ENCODE results near the gene PTF1A.
"Not testable (repeated sequence)": the region's sequence is repeated elsewhere in the genome, so short reads cannot be mapped to it uniquely, and the experiment has no call there.

Gene PTF1A

DNA sequence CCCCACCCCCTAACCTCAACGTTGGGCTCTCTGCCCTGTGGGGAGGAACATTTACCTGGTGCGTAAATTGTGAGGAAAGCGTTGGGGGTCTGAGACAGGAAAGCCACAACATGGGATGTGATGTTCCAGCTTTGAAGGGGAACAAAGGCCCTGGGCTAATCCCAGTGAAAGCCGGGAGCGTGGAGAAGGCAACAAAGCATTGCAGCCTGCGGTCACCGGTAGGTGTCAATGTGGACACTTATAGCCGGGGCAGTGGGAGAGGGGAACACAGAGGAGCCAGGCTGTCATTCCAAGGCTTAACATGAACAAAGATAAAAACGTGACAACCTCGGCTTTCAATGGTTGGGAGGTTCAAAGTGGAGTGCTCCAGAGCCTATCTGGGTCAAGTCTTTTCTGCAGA, 12.7 kb downstream of the PTF1A start:
- no peak for TF ChIP-seq POLR2A (IDR thresholded peaks at IDR 0.05; ENCODE audit: low read depth, low read length)
- DNase-seq (ENCODE audit: insufficient read length, low spot score) (no peak), FAIRE-seq (no peak)

DNA sequence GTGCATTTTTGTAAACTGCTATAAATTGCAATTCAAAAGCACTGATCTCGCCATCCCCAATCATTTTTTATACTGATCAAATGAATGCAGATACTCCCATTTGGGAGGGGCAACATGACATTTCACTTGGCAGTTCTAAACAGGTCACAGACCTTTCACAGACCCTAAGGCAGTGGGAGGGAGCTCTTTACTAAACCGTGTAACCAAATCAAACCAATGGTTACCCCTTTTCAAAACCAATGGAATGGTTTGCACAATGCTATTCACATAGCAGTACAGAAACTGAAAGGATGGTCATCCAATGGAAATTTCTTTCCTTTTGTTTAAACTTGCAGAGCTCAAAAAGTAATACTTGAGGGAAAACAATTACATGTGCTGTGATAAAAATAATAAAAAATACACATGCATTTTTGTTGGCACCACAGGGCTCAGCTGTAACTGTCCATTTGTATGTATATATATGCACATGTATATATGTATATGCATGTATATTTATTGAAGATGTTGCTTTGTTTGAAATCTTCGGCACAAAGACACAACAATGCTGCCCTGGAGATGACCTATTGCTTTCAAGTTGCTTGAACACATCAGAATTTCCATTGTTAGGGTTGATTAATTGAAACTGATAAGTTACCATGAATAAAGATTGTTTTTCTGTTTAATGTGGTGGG, 14.0 kb downstream of the PTF1A start:
- TF ChIP-seq POLR2A (IDR thresholded peaks at IDR 0.05; ENCODE audit: low read depth, low read length) = no peak
- DNase-seq (ENCODE audit: insufficient read length, low spot score) (no peak), FAIRE-seq (no peak)

DNA sequence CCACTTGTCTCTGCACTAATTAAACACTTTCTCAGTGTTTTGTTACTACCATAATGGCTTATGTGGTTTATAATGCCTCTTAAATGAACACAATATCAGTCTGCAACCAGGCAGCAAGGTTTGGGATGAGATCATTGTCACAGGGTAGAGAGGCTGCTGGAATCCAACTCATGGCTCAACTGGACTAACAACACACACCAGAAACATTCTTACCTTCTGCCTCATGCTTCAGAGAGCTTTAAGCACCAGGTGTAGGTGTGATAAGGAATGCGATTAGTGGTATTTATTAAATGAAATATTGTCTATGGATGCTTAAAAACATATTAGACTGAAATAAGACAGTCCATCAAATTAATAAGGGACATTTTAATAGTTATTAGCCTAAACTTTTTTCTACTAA, 25.4 kb downstream of the PTF1A start:
- DNase-seq (ENCODE audit: insufficient read length, low spot score) (no peak), FAIRE-seq (no peak)
- no peak for TF ChIP-seq POLR2A (IDR thresholded peaks at IDR 0.05; ENCODE audit: low read depth, low read length)

DNA sequence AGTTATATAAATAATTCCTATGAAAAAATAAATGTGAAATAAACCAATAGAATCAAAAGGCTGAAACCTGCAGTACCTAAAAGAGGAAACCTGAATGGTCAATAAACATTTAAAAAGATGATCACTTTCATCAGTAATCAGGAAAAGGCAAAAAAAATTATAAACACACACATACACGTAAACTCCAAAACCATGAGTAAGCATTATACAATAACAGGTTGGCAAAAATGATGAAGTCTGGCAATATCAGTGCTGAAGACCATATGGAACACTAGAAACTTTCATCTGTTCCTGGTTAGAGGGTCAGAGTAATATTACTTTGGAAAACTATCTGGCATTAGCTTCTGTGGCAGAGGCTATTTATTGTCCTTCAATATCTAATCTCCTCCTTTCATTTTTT, 38.5 kb downstream of the PTF1A start:
- no peak for FAIRE-seq
- no peak for TF ChIP-seq POLR2A (IDR thresholded peaks at IDR 0.05; ENCODE audit: low read depth, low read length)
- no peak for DNase-seq (ENCODE audit: insufficient read length, low spot score)

DNA sequence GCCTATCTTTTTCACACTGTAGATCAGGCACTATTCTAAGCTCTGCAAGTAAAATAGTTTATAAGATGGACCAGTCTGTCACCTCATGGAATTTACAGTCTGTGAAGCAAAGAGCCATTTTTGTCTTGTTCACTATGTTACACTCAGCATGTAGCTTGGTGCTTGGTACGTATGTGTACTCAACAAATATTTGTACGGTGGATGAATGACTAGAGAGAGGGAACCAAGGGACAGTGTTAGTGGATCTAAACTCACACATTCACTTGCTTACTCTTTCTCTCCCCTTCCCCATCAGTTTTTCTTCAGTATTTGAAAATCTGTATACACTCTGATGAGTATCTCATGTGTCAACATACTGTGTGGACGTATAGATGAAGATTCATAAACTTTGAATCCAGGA, 45.9 kb downstream of the PTF1A start:
- FAIRE-seq = no peak

DNA sequence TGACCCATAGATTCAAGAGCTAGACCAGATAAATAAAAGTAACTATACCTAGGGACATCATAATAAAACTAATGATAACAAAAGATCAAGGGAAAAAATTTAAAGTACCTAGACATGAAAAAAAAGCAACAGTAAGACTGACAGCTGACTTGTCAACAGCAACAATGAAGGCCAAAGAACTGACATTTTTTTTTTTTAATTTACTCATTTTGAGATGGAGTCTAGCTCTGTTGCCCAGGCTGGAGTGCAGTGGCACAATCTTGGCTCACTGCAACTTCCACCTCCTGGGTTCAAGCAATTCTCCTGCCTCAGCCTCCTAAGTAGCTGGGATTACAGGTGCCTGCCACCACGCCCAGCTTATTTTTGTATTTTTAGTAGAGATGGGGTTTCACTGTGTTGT, 49.7 kb downstream of the PTF1A start:
- not testable (repeated sequence) for FAIRE-seq; DNase-seq (ENCODE audit: insufficient read length, low spot score)

More for the DNA sequence above, 45.9 kb downstream of the PTF1A start:
- DNase-seq (ENCODE audit: insufficient read length, low spot score) = no peak
- no peak for TF ChIP-seq POLR2A (IDR thresholded peaks at IDR 0.05; ENCODE audit: low read depth, low read length)
